ENCODE data around the gene GAMT.

DNA sequence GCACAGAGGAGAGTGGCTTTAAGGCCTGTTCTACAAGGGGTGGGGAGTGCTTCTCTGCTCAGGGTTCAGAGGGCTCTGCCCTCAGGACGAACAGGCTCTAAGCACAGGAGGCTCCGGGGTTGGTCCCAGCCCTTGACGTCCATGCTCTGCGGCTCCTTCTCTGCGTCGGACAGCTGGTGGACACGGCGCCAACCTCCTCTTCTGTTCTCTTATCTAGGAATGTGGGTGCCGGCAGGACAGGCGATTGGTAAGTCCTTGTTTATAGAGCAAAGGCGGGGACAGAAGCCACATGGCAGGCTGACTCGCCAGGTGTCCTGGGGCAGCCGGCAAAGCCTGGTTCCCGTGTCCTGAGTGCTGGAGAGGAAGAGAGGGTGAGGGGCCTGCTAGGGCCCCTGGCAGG, 28.4 kb upstream of the GAMT start:
- TF ChIP-seq, protein P1, sequence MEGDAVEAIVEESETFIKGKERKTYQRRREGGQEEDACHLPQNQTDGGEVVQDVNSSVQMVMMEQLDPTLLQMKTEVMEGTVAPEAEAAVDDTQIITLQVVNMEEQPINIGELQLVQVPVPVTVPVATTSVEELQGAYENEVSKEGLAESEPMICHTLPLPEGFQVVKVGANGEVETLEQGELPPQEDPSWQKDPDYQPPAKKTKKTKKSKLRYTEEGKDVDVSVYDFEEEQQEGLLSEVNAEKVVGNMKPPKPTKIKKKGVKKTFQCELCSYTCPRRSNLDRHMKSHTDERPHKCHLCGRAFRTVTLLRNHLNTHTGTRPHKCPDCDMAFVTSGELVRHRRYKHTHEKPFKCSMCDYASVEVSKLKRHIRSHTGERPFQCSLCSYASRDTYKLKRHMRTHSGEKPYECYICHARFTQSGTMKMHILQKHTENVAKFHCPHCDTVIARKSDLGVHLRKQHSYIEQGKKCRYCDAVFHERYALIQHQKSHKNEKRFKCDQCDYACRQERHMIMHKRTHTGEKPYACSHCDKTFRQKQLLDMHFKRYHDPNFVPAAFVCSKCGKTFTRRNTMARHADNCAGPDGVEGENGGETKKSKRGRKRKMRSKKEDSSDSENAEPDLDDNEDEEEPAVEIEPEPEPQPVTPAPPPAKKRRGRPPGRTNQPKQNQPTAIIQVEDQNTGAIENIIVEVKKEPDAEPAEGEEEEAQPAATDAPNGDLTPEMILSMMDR (IDR thresholded peaks at IDR 0.05), result no peak
- TF ChIP-seq POLR2A (IDR thresholded peaks at IDR 0.05), result no peak
